CD4-positive, alpha-beta T cell treated with Interleukin-4 for 1 hour (primary cell): ENCODE results near the gene MED27.
"Not testable (repeated sequence)": the region's sequence is repeated elsewhere in the genome, so short reads cannot be mapped to it uniquely, and the experiment has no call there.

Experiments
- DNase-seq, 2 donors: peaks; one replicate each; pipeline ENCODE4 v3.0.0-alpha.2; 2020 to 2022

The MED27 gene

GRCh38 chr9:132075853-132076252 is 3.8 kb downstream of the MED27 start:
- no peak for DNase-seq

GRCh38 chr9:132074736-132075135 is 4.9 kb downstream of the MED27 start:
- DNase-seq, result no peak

- DNase-seq, result no peak
These were observed 7.7 kb downstream of the MED27 start for GRCh38 chr9:132071847-132072507.

- DNase-seq, result no peak
These were observed 10.4 kb downstream of the MED27 start for GRCh38 chr9:132069046-132069898.

GRCh38 chr9:132068605-132069004 is 11.1 kb downstream of the MED27 start:
- no peak for DNase-seq

- no peak for DNase-seq
These were observed 13.2 kb downstream of the MED27 start for GRCh38 chr9:132066511-132066910.

- no peak for DNase-seq
These were observed 13.6 kb downstream of the MED27 start for GRCh38 chr9:132066057-132066456.

GRCh38 chr9:132063281-132063680 is 16.4 kb downstream of the MED27 start:
- no peak for DNase-seq

- no peak for DNase-seq
These were observed 16.9 kb downstream of the MED27 start for GRCh38 chr9:132062806-132063205.

- no peak for DNase-seq
These were observed 18.1 kb downstream of the MED27 start for GRCh38 chr9:132061526-132061925.

- DNase-seq, result no peak
These were observed 20.3 kb downstream of the MED27 start for GRCh38 chr9:132059361-132059760.

GRCh38 chr9:132058226-132058625 is 21.4 kb downstream of the MED27 start:
- not testable (repeated sequence) for DNase-seq

GRCh38 chr9:132056717-132057560 is 22.7 kb downstream of the MED27 start:
- no peak for DNase-seq

- DNase-seq, result no peak
These were observed 23.9 kb downstream of the MED27 start for GRCh38 chr9:132055756-132056155.

- DNase-seq, result no peak
These were observed 25.6 kb downstream of the MED27 start for GRCh38 chr9:132054024-132054423.

- DNase-seq, result no peak
These were observed 29.8 kb downstream of the MED27 start for GRCh38 chr9:132049900-132050299.

GRCh38 chr9:132049323-132049882 is 30.3 kb downstream of the MED27 start:
- no peak for DNase-seq

- no peak for DNase-seq
These were observed 31.5 kb downstream of the MED27 start for GRCh38 chr9:132048201-132048600.

GRCh38 chr9:132046456-132046855 is 33.2 kb downstream of the MED27 start:
- no peak for DNase-seq

GRCh38 chr9:132044176-132044875 is 35.3 kb downstream of the MED27 start:
- DNase-seq, result no peak

- DNase-seq, result no peak
These were observed 36.0 kb downstream of the MED27 start for GRCh38 chr9:132043708-132044107.

GRCh38 chr9:132042324-132042723 is 37.3 kb downstream of the MED27 start:
- no peak for DNase-seq
